ENCODE data around the gene CIROP. TPM values are rescaled to one million over a fixed set of nuclear protein-coding genes. Genes with fewer than 3 reads are reported as not detected.

Gene CIROP
- total and polyA plus RNA-seq, 9 of the 15 experiments (the other 6 are each of a cell fraction or from before 2014, with no cell fraction given), result not detected

DNA sequence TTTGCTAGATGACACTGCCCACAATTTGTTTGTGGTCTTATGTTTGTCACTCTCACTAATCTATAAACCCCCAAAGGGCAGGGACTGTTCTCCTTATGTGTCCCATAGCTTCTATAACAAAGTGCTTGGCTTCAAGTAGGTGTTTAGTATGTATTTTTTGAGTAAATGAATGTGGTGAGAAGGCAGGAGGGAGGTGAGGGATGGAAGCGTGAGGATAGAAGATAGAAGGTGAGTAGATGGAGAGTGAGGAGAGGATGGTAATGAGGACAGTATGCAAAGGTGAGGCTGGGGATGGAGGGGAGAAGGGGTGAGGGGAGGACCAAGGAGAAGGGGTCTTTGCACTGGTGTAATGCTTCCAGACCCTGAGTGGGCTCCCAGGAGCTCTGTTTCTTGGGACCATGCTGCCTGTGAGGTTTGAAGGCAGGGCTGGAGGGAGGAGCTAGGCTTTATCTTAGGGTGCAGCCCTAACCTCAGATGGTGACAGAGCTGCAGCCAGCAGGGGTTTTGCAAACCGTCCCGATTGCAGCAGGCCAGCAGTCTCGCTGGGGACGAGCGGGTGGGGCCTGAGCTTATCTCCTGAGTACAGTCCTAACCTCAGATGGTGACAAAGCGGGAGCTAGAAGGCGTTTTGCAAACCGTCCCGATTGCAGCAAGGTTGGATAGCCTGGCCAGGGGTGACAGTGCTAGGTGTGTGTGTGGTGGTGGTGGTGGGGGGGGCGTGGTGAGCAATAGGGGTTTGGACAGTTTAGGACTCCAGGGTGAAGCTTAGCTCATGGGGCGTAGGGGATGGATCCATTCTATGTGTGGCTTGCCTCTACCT, 7.8 kb upstream of the CIROP start (continued):
- TF ChIP-seq, protein P1, sequence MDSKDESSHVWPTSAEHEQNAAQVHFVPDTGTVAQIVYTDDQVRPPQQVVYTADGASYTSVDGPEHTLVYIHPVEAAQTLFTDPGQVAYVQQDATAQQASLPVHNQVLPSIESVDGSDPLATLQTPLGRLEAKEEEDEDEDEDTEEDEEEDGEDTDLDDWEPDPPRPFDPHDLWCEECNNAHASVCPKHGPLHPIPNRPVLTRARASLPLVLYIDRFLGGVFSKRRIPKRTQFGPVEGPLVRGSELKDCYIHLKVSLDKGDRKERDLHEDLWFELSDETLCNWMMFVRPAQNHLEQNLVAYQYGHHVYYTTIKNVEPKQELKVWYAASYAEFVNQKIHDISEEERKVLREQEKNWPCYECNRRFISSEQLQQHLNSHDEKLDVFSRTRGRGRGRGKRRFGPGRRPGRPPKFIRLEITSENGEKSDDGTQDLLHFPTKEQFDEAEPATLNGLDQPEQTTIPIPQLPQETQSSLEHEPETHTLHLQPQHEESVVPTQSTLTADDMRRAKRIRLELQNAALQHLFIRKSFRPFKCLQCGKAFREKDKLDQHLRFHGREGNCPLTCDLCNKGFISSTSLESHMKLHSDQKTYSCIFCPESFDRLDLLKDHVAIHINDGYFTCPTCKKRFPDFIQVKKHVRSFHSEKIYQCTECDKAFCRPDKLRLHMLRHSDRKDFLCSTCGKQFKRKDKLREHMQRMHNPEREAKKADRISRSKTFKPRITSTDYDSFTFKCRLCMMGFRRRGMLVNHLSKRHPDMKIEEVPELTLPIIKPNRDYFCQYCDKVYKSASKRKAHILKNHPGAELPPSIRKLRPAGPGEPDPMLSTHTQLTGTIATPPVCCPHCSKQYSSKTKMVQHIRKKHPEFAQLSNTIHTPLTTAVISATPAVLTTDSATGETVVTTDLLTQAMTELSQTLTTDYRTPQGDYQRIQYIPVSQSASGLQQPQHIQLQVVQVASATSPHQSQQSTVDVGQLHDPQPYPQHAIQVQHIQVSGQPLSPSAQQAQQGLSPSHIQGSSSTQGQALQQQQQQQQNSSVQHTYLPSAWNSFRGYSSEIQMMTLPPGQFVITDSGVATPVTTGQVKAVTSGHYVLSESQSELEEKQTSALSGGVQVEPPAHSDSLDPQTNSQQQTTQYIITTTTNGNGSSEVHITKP (IDR thresholded peaks at IDR 0.05; ENCODE audit: partially characterized antibody), result peak; percentile 41
- TF ChIP-seq, protein P2, sequence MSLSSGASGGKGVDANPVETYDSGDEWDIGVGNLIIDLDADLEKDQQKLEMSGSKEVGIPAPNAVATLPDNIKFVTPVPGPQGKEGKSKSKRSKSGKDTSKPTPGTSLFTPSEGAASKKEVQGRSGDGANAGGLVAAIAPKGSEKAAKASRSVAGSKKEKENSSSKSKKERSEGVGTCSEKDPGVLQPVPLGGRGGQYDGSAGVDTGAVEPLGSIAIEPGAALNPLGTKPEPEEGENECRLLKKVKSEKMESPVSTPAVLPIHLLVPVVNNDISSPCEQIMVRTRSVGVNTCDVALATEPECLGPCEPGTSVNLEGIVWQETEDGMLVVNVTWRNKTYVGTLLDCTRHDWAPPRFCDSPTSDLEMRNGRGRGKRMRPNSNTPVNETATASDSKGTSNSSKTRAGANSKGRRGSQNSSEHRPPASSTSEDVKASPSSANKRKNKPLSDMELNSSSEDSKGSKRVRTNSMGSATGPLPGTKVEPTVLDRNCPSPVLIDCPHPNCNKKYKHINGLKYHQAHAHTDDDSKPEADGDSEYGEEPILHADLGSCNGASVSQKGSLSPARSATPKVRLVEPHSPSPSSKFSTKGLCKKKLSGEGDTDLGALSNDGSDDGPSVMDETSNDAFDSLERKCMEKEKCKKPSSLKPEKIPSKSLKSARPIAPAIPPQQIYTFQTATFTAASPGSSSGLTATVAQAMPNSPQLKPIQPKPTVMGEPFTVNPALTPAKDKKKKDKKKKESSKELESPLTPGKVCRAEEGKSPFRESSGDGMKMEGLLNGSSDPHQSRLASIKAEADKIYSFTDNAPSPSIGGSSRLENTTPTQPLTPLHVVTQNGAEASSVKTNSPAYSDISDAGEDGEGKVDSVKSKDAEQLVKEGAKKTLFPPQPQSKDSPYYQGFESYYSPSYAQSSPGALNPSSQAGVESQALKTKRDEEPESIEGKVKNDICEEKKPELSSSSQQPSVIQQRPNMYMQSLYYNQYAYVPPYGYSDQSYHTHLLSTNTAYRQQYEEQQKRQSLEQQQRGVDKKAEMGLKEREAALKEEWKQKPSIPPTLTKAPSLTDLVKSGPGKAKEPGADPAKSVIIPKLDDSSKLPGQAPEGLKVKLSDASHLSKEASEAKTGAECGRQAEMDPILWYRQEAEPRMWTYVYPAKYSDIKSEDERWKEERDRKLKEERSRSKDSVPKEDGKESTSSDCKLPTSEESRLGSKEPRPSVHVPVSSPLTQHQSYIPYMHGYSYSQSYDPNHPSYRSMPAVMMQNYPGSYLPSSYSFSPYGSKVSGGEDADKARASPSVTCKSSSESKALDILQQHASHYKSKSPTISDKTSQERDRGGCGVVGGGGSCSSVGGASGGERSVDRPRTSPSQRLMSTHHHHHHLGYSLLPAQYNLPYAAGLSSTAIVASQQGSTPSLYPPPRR (CRISPR knock-in tag; IDR thresholded peaks at IDR 0.05; ENCODE audit: borderline replicate concordance), result peak; percentile 97
- TF ChIP-seq, protein P3, sequence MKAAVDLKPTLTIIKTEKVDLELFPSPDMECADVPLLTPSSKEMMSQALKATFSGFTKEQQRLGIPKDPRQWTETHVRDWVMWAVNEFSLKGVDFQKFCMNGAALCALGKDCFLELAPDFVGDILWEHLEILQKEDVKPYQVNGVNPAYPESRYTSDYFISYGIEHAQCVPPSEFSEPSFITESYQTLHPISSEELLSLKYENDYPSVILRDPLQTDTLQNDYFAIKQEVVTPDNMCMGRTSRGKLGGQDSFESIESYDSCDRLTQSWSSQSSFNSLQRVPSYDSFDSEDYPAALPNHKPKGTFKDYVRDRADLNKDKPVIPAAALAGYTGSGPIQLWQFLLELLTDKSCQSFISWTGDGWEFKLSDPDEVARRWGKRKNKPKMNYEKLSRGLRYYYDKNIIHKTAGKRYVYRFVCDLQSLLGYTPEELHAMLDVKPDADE (conservative IDR thresholded peaks at IDR 0.05; ENCODE audit: control insufficient read depth, low read depth, low read length), result peak; percentile 92
- TF ChIP-seq MEF2D (tag; conservative IDR thresholded peaks at IDR 0.05; ENCODE audit: low read depth) (peak; percentile 77; the same call in 1 of the 2 replicates), ELF2 (CRISPR knock-in tag; IDR thresholded peaks at IDR 0.05) (no peak), FOXM1 (IDR thresholded peaks at IDR 0.05; ENCODE audit: low read depth) (peak; percentile 92), FOXM1 (CRISPR knock-in tag; IDR thresholded peaks at IDR 0.05; ENCODE audit: low read depth) (peak; percentile 47; the same call in 1 of the 2 replicates), KLF13 (tag; IDR thresholded peaks at IDR 0.05; ENCODE audit: borderline replicate concordance, low read depth) (peak; percentile 65; the same call in 1 of the 2 replicates), SIX5 (IDR thresholded peaks at IDR 0.05; ENCODE audit: borderline replicate concordance in 1 of 2, insufficient read depth in 1 of 2, low read depth in 1 of 2, low read length in 2 of 2) (no peak), MAZ (CRISPR knock-in tag; conservative IDR thresholded peaks at IDR 0.05 in 1 of 2, IDR thresholded peaks at IDR 0.05 in 1 of 2) (peak; percentile 88 to 90), CCNT2 (IDR thresholded peaks at IDR 0.05; ENCODE audit: borderline replicate concordance, extremely low read depth, insufficient read length, low read depth, low read length) (peak; percentile 99), NFE2 (IDR thresholded peaks at IDR 0.05; ENCODE audit: low read depth) (peak; percentile 85), TAF15 (IDR thresholded peaks at IDR 0.05; ENCODE audit: low read depth, low read length) (no peak)
- TF ChIP-seq, protein P4, sequence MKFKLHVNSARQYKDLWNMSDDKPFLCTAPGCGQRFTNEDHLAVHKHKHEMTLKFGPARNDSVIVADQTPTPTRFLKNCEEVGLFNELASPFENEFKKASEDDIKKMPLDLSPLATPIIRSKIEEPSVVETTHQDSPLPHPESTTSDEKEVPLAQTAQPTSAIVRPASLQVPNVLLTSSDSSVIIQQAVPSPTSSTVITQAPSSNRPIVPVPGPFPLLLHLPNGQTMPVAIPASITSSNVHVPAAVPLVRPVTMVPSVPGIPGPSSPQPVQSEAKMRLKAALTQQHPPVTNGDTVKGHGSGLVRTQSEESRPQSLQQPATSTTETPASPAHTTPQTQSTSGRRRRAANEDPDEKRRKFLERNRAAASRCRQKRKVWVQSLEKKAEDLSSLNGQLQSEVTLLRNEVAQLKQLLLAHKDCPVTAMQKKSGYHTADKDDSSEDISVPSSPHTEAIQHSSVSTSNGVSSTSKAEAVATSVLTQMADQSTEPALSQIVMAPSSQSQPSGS (CRISPR knock-in tag; IDR thresholded peaks at IDR 0.05), result no peak

Measured in K562 (cell line).